Esophagus squamous epithelium (tissue), 5 donors: ENCODE measurements around the gene TMEM39B. TPM values are rescaled to one million over a fixed set of nuclear protein-coding genes. Genes with fewer than 3 reads are reported as not detected.
A peak's percentile ranks its signal among the peaks of the same experiment; 100 is the strongest.

Source experiments
- DNase-seq: peaks from one replicate; lab custom pipeline; 2025; lab: John Stamatoyannopoulos, UW
- H3K27ac ChIP-seq, 4 donors: fragments of 200-600 bp; sonication (generic); one replicate each; pipeline ENCODE4 v1.5.1; 2016 to 2019; ENCODE audit warnings: mild to moderate bottlenecking in 1 of 4
- H3K27me3 ChIP-seq, 4 donors: fragments of 200-600 bp; sonication (generic); 1 replicate in 3 of 4; 2 replicates in 1 of 4; pipeline versions ENCODE4 v1.5.1 to v1.6.0; 2017 to 2021; ENCODE audit warnings: antibody characterized with exemption in 1 of 4
- H3K36me3 ChIP-seq, 3 donors: fragments of 200-600 bp; sonication (generic); one replicate each; pipeline ENCODE4 v1.5.1; 2016 to 2019
- H3K4me1 ChIP-seq, 3 donors: fragments of 200-600 bp; sonication (generic); one replicate each; pipeline ENCODE4 v1.5.1; 2017 to 2019
- H3K4me3 ChIP-seq, 4 donors: fragments of 200-600 bp; sonication (generic); 1 replicate in 3 of 4; 2 replicates in 1 of 4; pipeline ENCODE4 v1.5.1; 2016 to 2019; ENCODE audit warnings: mild to moderate bottlenecking in 2 of 4, moderate library complexity in 1 of 4
- H3K9me3 ChIP-seq, 3 donors: fragments of 200-600 bp; sonication (generic); one replicate each; pipeline ENCODE4 v1.5.1; 2016 to 2019
- POLR2A ChIP-seq, 4 donors: fragments of 450-650 bp; IDR thresholded peaks; one replicate each; pipeline ENCODE4 v1.6.1; 2017; ENCODE audit warnings: antibody characterized with exemption in 4 of 4, mild to moderate bottlenecking in 4 of 4, moderate library complexity in 3 of 4
- WGBS, 2 donors: methylation state at CpG; one replicate each; pipeline ENCODE4 v1.1.5; 2018; 5-methylcytosine and 5-hydroxymethylcytosine counted together
- intact Hi-C: fragments of 100-400 bp; cut with DNase I; formaldehyde crosslinking; loops from one replicate; pipeline ENCODE4 v1.15.0; 2022
- total RNA-seq, 4 donors: library from RNA; depleted of rRNA; stranded (reverse); fragments of >200 nt; gene quantifications; one replicate each; pipeline ENCODE4 v1.1.0, GENCODE V29; 2016
- TF ChIP-seq, protein P1 (sequence below), 6 experiments: fragments of 450-650 bp in 4 of 6; fragments of 200-600 bp in 2 of 6; sonication (generic) in 2 of 6; IDR thresholded peaks; one replicate each; pipeline ENCODE4 v1.5.1; 2016 to 2019; ENCODE audit warnings: antibody characterized with exemption in 6 of 6, mild to moderate bottlenecking in 4 of 6, moderate library complexity in 4 of 6
- donor health status: DM: yes; HTN: yes; CAD: no.

Gene TMEM39B
- total RNA-seq, 4 donors from 2014 or later = 3.6 to 5.6 (median 4.9) TPM

GRCh38 chr1:32032275-32032615, 40.5 kb upstream of the TMEM39B start:
- no peaks in the 10 kb centered on the region for H3K9me3 ChIP-seq
- intact Hi-C loops = no loop called here
- DNase-seq = no peak
- peaks cover 0 to 19% (median 0%) of the 10 kb centered on the region in 3 donors for H3K36me3 ChIP-seq
- H3K27ac ChIP-seq = peak overlapping the region; percentile 26 to 70 (median 60)
- no peak for TF ChIP-seq POLR2A (IDR thresholded peaks at IDR 0.05)
- TF ChIP-seq, protein P1, sequence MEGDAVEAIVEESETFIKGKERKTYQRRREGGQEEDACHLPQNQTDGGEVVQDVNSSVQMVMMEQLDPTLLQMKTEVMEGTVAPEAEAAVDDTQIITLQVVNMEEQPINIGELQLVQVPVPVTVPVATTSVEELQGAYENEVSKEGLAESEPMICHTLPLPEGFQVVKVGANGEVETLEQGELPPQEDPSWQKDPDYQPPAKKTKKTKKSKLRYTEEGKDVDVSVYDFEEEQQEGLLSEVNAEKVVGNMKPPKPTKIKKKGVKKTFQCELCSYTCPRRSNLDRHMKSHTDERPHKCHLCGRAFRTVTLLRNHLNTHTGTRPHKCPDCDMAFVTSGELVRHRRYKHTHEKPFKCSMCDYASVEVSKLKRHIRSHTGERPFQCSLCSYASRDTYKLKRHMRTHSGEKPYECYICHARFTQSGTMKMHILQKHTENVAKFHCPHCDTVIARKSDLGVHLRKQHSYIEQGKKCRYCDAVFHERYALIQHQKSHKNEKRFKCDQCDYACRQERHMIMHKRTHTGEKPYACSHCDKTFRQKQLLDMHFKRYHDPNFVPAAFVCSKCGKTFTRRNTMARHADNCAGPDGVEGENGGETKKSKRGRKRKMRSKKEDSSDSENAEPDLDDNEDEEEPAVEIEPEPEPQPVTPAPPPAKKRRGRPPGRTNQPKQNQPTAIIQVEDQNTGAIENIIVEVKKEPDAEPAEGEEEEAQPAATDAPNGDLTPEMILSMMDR (IDR thresholded peaks at IDR 0.05) = no peak
- peaks cover 0 to 53% (median 8%) of the 10 kb centered on the region in 3 donors for H3K4me1 ChIP-seq
- 51 to 54% methylated on average over 2 of the region's 2 CpGs for WGBS, 2 donors
- no peak overlapping the region for H3K4me3 ChIP-seq
- H3K27me3 ChIP-seq = no peaks in the 10 kb centered on the region

GRCh38 chr1:32035119-32035518, 37.6 kb upstream of the TMEM39B start:
- WGBS, 2 donors = 88 to 93% methylated on average over 3 of the region's 3 CpGs
- H3K4me1 ChIP-seq = peaks cover 0 to 35% (median 6%) of the 10 kb centered on the region in 3 donors
- intact Hi-C loops = no loop called here
- TF ChIP-seq POLR2A (IDR thresholded peaks at IDR 0.05) = no peak
- DNase-seq = no peak
- no peaks in the 10 kb centered on the region for H3K9me3 ChIP-seq
- peaks cover 0 to 37% (median 4%) of the 10 kb centered on the region in 3 donors for H3K36me3 ChIP-seq
- H3K27ac ChIP-seq = no peak overlapping the region
- no peak overlapping the region for H3K4me3 ChIP-seq
- no peaks in the 10 kb centered on the region for H3K27me3 ChIP-seq

- no peaks in the 10 kb centered on the region for H3K4me1 ChIP-seq
- TF ChIP-seq POLR2A (IDR thresholded peaks at IDR 0.05) = no peak
- TF ChIP-seq, protein P1 (IDR thresholded peaks at IDR 0.05) = no peak
- H3K27me3 ChIP-seq = no peaks in the 10 kb centered on the region
- 57 to 90% methylated on average over 1 to 3 of the region's 3 CpGs for WGBS, 2 donors
- H3K27ac ChIP-seq = no peak overlapping the region
- no peaks in the 10 kb centered on the region for H3K9me3 ChIP-seq
- intact Hi-C loops = no loop called here
- H3K4me3 ChIP-seq = no peak overlapping the region
- peaks cover 0 to 49% (median 4%) of the 10 kb centered on the region in 3 donors for H3K36me3 ChIP-seq
- DNase-seq = no peak
Measured at GRCh38 chr1:32040711-32041110, 32.0 kb upstream of the TMEM39B start.

- Histone ChIP-seq H3K27ac (no peak overlapping the region), H3K4me1 (no peaks in the 10 kb centered on the region), H3K36me3 (peaks cover 0 to 44% (median 4%) of the 10 kb centered on the region in 3 donors), H3K4me3 (no peak overlapping the region), H3K9me3 (no peaks in the 10 kb centered on the region), H3K27me3 (no peaks in the 10 kb centered on the region)
- WGBS, 2 donors = 69 to 80% methylated on average over 5 of the region's 5 CpGs
- no peak for DNase-seq
- TF ChIP-seq, protein P1 (IDR thresholded peaks at IDR 0.05) = no peak
- no peak for TF ChIP-seq POLR2A (IDR thresholded peaks at IDR 0.05)
- intact Hi-C loops = no loop called here
Measured at GRCh38 chr1:32042330-32042729, 30.4 kb upstream of the TMEM39B start.

DNA sequence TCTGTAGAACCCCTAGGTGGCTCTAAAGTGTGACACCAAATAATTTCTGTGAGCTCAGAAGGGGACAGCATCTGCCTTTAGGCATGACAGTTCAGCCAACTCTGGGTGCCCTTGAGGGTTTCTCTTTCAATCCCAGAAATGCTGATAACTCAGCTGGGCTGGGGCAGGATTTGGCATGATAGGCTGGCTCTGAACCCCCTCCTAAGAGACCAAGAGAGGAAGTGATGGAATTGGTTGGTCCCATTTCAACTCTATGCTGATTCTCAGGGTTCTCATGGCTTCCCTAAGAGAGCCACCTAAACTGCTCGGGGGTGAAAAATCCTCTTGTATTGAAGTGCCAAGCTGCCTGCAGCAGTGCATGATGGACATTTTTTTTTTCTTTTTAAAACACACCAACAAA, 28.5 kb upstream of the TMEM39B start:
- Histone ChIP-seq H3K27me3 (no peaks in the 10 kb centered on the region), H3K36me3 (peaks cover 0 to 42% (median 0%) of the 10 kb centered on the region in 3 donors), H3K4me1 (no peaks in the 10 kb centered on the region), H3K9me3 (no peaks in the 10 kb centered on the region), H3K27ac (no peak overlapping the region), H3K4me3 (no peak overlapping the region)
- 69 to 86% methylated on average over 1 of the region's 1 CpG for WGBS, 2 donors
- intact Hi-C loops = no loop called here
- no peak for TF ChIP-seq POLR2A (IDR thresholded peaks at IDR 0.05)
- TF ChIP-seq, protein P1 (IDR thresholded peaks at IDR 0.05) = no peak
- DNase-seq = no peak

GRCh38 chr1:32045772-32046171, 27.0 kb upstream of the TMEM39B start:
- intact Hi-C loops = no loop called here
- Histone ChIP-seq H3K36me3 (peaks cover 0 to 37% (median 0%) of the 10 kb centered on the region in 3 donors), H3K27me3 (no peaks in the 10 kb centered on the region), H3K27ac (peak overlapping the region in 1 of 4 donors; percentile 22), H3K9me3 (no peaks in the 10 kb centered on the region), H3K4me1 (no peaks in the 10 kb centered on the region), H3K4me3 (no peak overlapping the region)
- TF ChIP-seq POLR2A (IDR thresholded peaks at IDR 0.05) = no peak
- TF ChIP-seq, protein P1 (IDR thresholded peaks at IDR 0.05) = no peak
- WGBS, 2 donors = 82 to 89% methylated on average over 2 of the region's 2 CpGs
- no peak for DNase-seq
